T47D (cell line): Measurements from ENCODE around the gene FGF14.
A peak's percentile ranks its signal among the peaks of the same experiment; 100 is the strongest.

Source experiments
- DNase-seq, 2 experiments: peaks; one replicate each; pipeline versions ENCODE4 v3.0.0 to v3.0.0-alpha.2; 2011 to 2012; ENCODE audit warnings: low read depth in 1 of 2, low spot score in 1 of 2
- JUND ChIP-seq: IDR thresholded peaks from 2 replicates; pipeline ENCODE4 v1.6.1; 2012; ENCODE audit warnings: low read depth
- in situ Hi-C: cut with HindIII; loops from 2 replicates; pipeline ENCODE4 v1.10.0; 2016; ENCODE audit warnings: low sequenced_read_pairs, low pct_unique_long_range_greater_than_20kb

The FGF14 gene

GRCh38 chr13:102225892-102226291 is 176.0 kb downstream of the FGF14 start:
- no peak for TF ChIP-seq JUND
- in situ Hi-C loops, result no loop called here
- DNase-seq, result no peak

- in situ Hi-C loops, result no loop called here
- TF ChIP-seq JUND, result no peak
- DNase-seq, result no peak
Measured at GRCh38 chr13:102220681-102221228, 181.1 kb downstream of the FGF14 start.

- in situ Hi-C loops, result no loop called here
- TF ChIP-seq JUND, result no peak
- no peak for DNase-seq
Measured at GRCh38 chr13:102214956-102215355, 186.9 kb downstream of the FGF14 start.

GRCh38 chr13:102212729-102213128 is 189.1 kb downstream of the FGF14 start:
- TF ChIP-seq JUND, result no peak
- no peak for DNase-seq
- in situ Hi-C loops, result no loop called here

DNA sequence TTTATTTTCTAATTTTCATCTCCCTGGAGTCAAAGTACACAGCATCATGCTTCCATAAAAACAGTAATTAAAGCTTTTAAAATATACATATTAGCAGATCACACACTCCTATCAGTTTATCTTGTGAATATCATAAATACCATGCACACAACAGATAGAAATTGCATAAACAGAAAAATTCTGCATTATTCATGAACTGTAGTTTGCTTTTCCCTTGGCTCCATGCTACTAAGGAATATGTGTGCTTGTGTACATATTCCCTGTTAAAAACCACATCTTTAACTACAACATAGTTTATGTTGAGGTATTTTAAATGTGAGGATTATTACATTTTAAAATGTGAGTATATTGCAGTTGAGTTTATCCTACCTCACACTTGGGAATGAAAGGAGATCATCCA is 193.5 kb downstream of the FGF14 start:
- no peak for DNase-seq
- in situ Hi-C loops, result no loop called here
- no peak for TF ChIP-seq JUND

GRCh38 chr13:102207680-102208342 is 194.0 kb downstream of the FGF14 start:
- no peak for TF ChIP-seq JUND
- DNase-seq, result no peak
- in situ Hi-C loops, result no loop called here

DNA sequence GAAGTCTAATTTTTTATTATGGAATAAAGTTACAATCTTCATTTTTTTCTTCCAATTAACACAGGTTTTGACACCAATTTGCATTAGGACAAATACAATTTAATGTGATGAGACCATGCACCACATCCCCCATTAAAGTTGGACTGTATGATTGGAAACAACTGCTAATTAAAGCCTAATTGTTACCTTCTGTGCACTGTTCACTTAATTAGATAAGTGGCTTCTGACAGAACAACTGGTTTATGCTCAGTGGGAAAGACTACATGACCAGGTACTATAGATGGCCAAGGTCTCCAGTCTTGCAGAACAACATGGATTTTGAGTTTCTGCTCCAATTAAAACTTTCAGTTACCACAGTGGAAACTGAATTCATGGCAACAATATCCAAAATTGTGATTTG is 198.1 kb downstream of the FGF14 start:
- in situ Hi-C loops, result no loop called here
- TF ChIP-seq JUND, result no peak
- no peak for DNase-seq

DNA sequence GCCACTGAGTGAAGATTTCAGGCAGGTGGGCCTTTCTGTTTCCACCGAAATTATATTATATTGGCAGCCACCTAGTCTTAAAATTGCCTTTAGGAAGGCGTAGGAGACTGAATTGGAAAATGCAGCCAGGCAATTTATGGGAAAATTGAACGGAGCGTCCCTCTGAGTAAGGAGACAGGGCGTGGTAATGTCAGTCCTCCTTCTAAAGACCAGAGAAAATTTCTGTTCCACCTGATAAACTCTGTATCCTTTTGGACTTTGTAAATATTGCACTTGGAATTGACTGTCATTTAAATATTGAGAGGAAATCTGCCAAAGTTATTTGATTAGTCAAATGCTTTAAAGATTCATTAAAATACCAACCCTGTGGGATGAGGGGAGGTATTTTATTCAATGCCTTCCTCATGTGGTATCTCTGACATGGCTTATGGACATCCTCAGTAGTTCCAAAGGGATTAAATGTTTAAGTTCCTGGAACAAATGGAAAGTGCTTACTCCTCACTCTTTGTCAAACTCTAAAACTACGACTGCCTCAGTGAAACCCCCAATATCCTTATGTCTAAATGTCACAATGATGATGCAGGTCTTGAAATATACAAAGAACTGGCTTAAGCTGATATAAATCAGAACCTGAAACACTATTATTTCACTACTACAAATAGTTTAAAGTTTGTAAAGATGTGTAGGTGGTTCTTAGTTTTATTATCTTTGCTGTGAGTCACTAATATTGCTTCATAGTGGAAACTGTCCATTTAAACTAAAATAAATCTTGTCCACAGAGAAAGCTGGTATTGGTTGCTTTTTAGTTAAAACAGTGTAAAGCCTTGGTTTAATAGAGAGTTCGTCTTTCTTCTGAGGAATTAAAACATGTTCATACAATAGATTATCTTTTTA is 203.2 kb downstream of the FGF14 start:
- TF ChIP-seq JUND, result no peak
- in situ Hi-C loops, result no loop called here

GRCh38 chr13:102197193-102197592 is 204.7 kb downstream of the FGF14 start:
- no peak for TF ChIP-seq JUND
- peak in 1 of 2 experiments; percentile 64 for DNase-seq
- in situ Hi-C loops, result no loop called here

More for the DNA sequence above, 203.2 kb downstream of the FGF14 start:
- DNase-seq, result no peak

GRCh38 chr13:102195566-102196462 is 206.0 kb downstream of the FGF14 start:
- in situ Hi-C loops, result no loop called here
- no peak for TF ChIP-seq JUND
- DNase-seq, result no peak

GRCh38 chr13:102192858-102193257 is 209.0 kb downstream of the FGF14 start:
- in situ Hi-C loops, result no loop called here
- no peak for DNase-seq
- TF ChIP-seq JUND, result no peak

DNA sequence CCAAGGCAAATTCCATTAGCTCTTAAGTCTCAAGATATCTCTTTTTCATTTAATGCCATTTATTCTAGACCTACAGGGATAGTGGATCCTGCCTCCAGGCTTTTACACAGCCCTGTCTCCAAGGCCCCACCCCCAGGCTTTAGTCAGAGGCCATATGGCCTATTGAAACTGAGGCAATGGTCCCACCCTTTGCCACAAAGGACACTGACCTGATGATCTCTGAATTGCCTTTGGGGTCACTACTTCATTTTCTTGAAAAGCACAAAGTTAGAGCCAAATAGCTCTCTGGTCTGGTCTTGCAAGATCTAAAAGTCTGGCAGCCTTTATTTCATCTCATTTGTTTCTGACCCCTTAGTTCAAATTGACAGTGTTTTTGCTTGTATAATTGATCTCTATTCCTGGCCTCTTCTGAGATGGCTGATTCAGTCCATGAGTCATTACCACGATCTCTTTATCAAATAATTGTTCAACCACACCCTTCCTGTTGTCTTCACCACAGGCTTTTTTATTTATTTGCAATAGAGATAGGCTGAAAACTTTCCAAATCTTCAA is 209.8 kb downstream of the FGF14 start:
- DNase-seq, result no peak
- no peak for TF ChIP-seq JUND
- in situ Hi-C loops, result no loop called here
